HCT116 (cell line): ENCODE measurements around the gene HSPA12B. TPM values are rescaled to one million over a fixed set of nuclear protein-coding genes. Genes with fewer than 3 reads are reported as not detected.

Experiments used
- ATAC-seq: fragments of 200-7000 bp; cut with Tn5 transposase; 2 replicates; pipeline ENCODE4 v1.9.1; 2020; ENCODE audit warnings: mild to moderate bottlenecking, moderate library complexity
- BruUV-seq: library from RNA; stranded (reverse); fragments of 400-500 nt; replicated peaks from 2 replicates; lab custom pipeline; 2021; lab: Mats Ljungman, UMichigan
- CTCF ChIA-PET: fragments of 300-600 bp; sonication (Branson Sonifier 250); formaldehyde crosslinking; loops from one replicate; lab custom pipeline; 2021; ENCODE audit warnings: antibody characterized with exemption; lab: Charles Lee
- POLR2A ChIA-PET: fragments of 300-600, 350-600 bp; sonication (Branson Sonifier 250); formaldehyde crosslinking; loops from one replicate; lab custom pipeline; 2021; ENCODE audit warnings: antibody characterized with exemption; lab: Charles Lee
- RAD21 ChIA-PET, 2 experiments: fragments of 300-600 bp; sonication (Branson Sonifier 250); formaldehyde crosslinking; loops; one replicate each; lab custom pipeline; 2023; ENCODE audit warnings: low total read pairs in 2 of 2; ENCODE audit not compliant: uncharacterized antibody in 2 of 2, unreplicated experiment in 2 of 2, low non-redundant PET in 1 of 2; lab: Charles Lee
- DNase-seq: peaks from one replicate; pipeline ENCODE4 v3.0.0-alpha.2; 2010; ENCODE audit warnings: low read depth, low spot score
- H2AFZ ChIP-seq: fragments of 200-600 bp; shearing (Covaris generic), sonication (generic); 2 replicates; pipeline ENCODE4 v1.6.1; 2017; ENCODE audit warnings: low read depth, mixed run types, mixed read lengths, antibody characterized with exemption, low read length; ENCODE audit not compliant: poor library complexity, severe bottlenecking
- H3K27ac ChIP-seq: 2 replicates; pipeline ENCODE4 v1.5.1; 2012; ENCODE audit warnings: low read depth, low read length
- H3K27me3 ChIP-seq: fragments of 200-600 bp; sonication (generic); 2 replicates; pipeline ENCODE4 v1.6.1; 2016; ENCODE audit warnings: mixed run types, low read length, mixed read lengths; ENCODE audit not compliant: insufficient read depth
- H3K36me3 ChIP-seq, 2 experiments: fragments of 200-500 bp in 1 of 2; fragments of 200-600 bp in 1 of 2; sonication (Bioruptor generic) in 1 of 2; sonication (generic) in 1 of 2; 2 replicates each; pipeline versions ENCODE4 v1.5.1 to v1.6.1; 2014 to 2016; ENCODE audit warnings: low read length in 2 of 2, inconsistent platforms in 1 of 2, mixed read lengths in 1 of 2, mixed run types in 1 of 2; ENCODE audit not compliant: insufficient read depth in 2 of 2, control insufficient read depth in 1 of 2
- H3K4me1 ChIP-seq, 2 experiments: fragments of 200-600 bp in 1 of 2; sonication (generic) in 1 of 2; 2 replicates each; pipeline versions ENCODE4 v1.5.1 to v1.6.1; 2012 to 2017; ENCODE audit warnings: low read length in 2 of 2, inconsistent platforms in 1 of 2, mild to moderate bottlenecking in 1 of 2, mixed read lengths in 1 of 2, mixed run types in 1 of 2, moderate library complexity in 1 of 2; ENCODE audit not compliant: insufficient read depth in 2 of 2, control insufficient read depth in 1 of 2
- H3K4me2 ChIP-seq: fragments of 200-600 bp; sonication (generic); 2 replicates; pipeline ENCODE4 v1.6.1; 2017; ENCODE audit warnings: mixed run types, low read length, mixed read lengths
- H3K4me3 ChIP-seq, 2 experiments: fragments of 200-600 bp in 1 of 2; sonication (generic) in 1 of 2; replicated peaks in 1 of 2; 2 replicates each; pipeline ENCODE4 v1.5.1; 2011 to 2016; ENCODE audit warnings: low read length in 2 of 2, control low read depth in 1 of 2, low read depth in 1 of 2, mild to moderate bottlenecking in 1 of 2, mixed read lengths in 1 of 2, mixed run types in 1 of 2
- H3K79me2 ChIP-seq: fragments of 200-600 bp; sonication (generic); 2 replicates; pipeline ENCODE4 v1.6.1; 2017; ENCODE audit warnings: mild to moderate bottlenecking, mixed run types, low read length, moderate library complexity, mixed read lengths; ENCODE audit not compliant: insufficient read depth
- H3K9ac ChIP-seq: fragments of 200-600 bp; sonication (generic); 2 replicates; pipeline ENCODE4 v1.6.1; 2016; ENCODE audit warnings: low read length, mixed read lengths
- H3K9me2 ChIP-seq: fragments of 200-600 bp; sonication (generic), shearing (Covaris generic); 2 replicates; pipeline ENCODE4 v1.6.1; 2017; ENCODE audit warnings: mixed run types, mild to moderate bottlenecking, moderate library complexity; ENCODE audit not compliant: insufficient read depth
- H3K9me3 ChIP-seq, 2 experiments: fragments of 200-500 bp in 1 of 2; fragments of 200-600 bp in 1 of 2; sonication (Bioruptor generic) in 1 of 2; sonication (generic) in 1 of 2; 2 replicates each; pipeline ENCODE4 v1.6.1; 2014 to 2017; ENCODE audit warnings: low read length in 2 of 2, mixed read lengths in 2 of 2, inconsistent platforms in 1 of 2, low read depth in 1 of 2, mild to moderate bottlenecking in 1 of 2, mixed run types in 1 of 2, moderate library complexity in 1 of 2; ENCODE audit not compliant: control insufficient read depth in 1 of 2, insufficient read depth in 1 of 2
- H4K20me1 ChIP-seq: fragments of 200-600 bp; sonication (generic), shearing (Covaris generic); 2 replicates; pipeline ENCODE4 v1.6.1; 2017; ENCODE audit warnings: mixed run types, mild to moderate bottlenecking, moderate library complexity; ENCODE audit not compliant: insufficient read depth
- CBX3 ChIP-seq: IDR thresholded peaks from 2 replicates; pipeline ENCODE4 v1.6.1; 2012; ENCODE audit warnings: low read depth
- CEBPB ChIP-seq: IDR thresholded peaks from 2 replicates; pipeline ENCODE4 v1.6.1; 2012; ENCODE audit warnings: low read depth
- EGR1 ChIP-seq: IDR thresholded peaks from 2 replicates; pipeline ENCODE4 v1.6.1; 2012; ENCODE audit warnings: low read depth
- EZH2 ChIP-seq: fragments of 200-600 bp; sonication (generic); IDR thresholded peaks from 2 replicates; pipeline ENCODE4 v1.6.1; 2017; ENCODE audit warnings: antibody characterized with exemption, mixed run types
- EZH2phosphoT487 ChIP-seq: fragments of 200-600 bp; IDR thresholded peaks from 2 replicates; pipeline ENCODE4 v1.6.1; 2018; ENCODE audit warnings: antibody characterized with exemption, borderline replicate concordance
- JUND ChIP-seq: IDR thresholded peaks from 2 replicates; pipeline ENCODE4 v1.6.1; 2012
- YY1 ChIP-seq: IDR thresholded peaks from 2 replicates; pipeline ENCODE4 v1.6.1; 2011; ENCODE audit warnings: low read length, low read depth, moderate library complexity, mild to moderate bottlenecking; ENCODE audit not compliant: insufficient replicate concordance; ENCODE audit errors: extremely low read depth
- ZNF274 ChIP-seq: fragments of 200-500 bp; sonication (Bioruptor generic); IDR thresholded peaks from 2 replicates; pipeline ENCODE4 v1.6.1; 2014; ENCODE audit warnings: mild to moderate bottlenecking, low read depth, low read length, inconsistent platforms
- intact Hi-C: fragments of 100-400 bp; cut with micrococcal nuclease; formaldehyde crosslinking; loops from 2 replicates; pipeline ENCODE4 v1.10.0; 2022
- total RNA-seq: library from RNA; stranded (reverse); gene quantifications from one replicate; pipeline ENCODE4 v1.2.1, GENCODE V29; 2021; ENCODE audit not compliant: unreplicated experiment
- TF ChIP-seq, protein P1 (sequence below): IDR thresholded peaks from 2 replicates; pipeline ENCODE4 v1.6.1; 2011; ENCODE audit warnings: mild to moderate bottlenecking, low read length, moderate library complexity; ENCODE audit not compliant: insufficient replicate concordance; ENCODE audit errors: extremely low read depth
- TF ChIP-seq, protein P2 (sequence below): IDR thresholded peaks from 2 replicates; pipeline ENCODE4 v1.6.1; 2012; ENCODE audit warnings: low read depth

HSPA12B gene
- total RNA-seq, 1 experiment from 2014 or later = not detected

DNA sequence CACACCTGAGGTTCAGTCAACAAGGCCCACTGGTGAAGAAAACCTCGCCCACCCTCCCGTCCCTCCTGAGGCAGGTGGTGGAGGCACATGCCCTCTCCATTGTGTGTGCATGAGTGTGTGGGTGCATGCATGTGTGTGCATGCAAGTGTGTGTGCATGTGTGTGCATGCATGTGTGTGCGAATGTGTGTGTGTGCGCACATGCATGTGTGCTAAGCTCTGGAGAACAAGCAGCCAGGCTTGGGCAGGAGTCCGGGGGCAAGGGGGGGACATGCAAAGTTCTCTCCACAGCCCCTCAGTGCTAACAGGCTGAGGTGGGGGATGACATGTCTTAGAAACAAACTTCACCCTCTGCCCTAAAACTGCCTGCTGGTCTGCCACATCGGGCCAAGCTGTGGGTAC lies 3.1 kb upstream of the HSPA12B start:
- H3K9ac ChIP-seq = no peak overlapping the region
- no peak overlapping the region for H2AFZ ChIP-seq
- intact Hi-C loops = no loop called here
- no peaks in the 10 kb centered on the region for H4K20me1 ChIP-seq
- no peaks in the 10 kb centered on the region for H3K9me2 ChIP-seq
- ChIA-PET RAD21 (no interaction called here), CTCF (interaction anchor here (0.6 to 2.2 kb wide), 5 partner anchors 8 to 23 kb away, joined by 3 to 5 read pairs (median 3); partner anchors contain the start of gene SIGLEC1)
- DNase-seq (no peak), ATAC-seq (no peak)
- no peaks in the 10 kb centered on the region for H3K36me3 ChIP-seq
- H3K9me3 ChIP-seq = no peaks in the 10 kb centered on the region
- BruUV-seq = no TSS peak
- 0 out of 2 replicates have a peak, but pooled peaks cover 8% of the 10 kb centered on the region for H3K27me3 ChIP-seq
- no peak overlapping the region for H3K4me3 ChIP-seq
- TF ChIP-seq CBX3 (no peak), EZH2 (no peak), CEBPB (no peak), JUND (no peak), EZH2phosphoT487 (no peak), ZNF274 (no peak), EGR1 (no peak), YY1 (no peak)
- TF ChIP-seq, protein P1, sequence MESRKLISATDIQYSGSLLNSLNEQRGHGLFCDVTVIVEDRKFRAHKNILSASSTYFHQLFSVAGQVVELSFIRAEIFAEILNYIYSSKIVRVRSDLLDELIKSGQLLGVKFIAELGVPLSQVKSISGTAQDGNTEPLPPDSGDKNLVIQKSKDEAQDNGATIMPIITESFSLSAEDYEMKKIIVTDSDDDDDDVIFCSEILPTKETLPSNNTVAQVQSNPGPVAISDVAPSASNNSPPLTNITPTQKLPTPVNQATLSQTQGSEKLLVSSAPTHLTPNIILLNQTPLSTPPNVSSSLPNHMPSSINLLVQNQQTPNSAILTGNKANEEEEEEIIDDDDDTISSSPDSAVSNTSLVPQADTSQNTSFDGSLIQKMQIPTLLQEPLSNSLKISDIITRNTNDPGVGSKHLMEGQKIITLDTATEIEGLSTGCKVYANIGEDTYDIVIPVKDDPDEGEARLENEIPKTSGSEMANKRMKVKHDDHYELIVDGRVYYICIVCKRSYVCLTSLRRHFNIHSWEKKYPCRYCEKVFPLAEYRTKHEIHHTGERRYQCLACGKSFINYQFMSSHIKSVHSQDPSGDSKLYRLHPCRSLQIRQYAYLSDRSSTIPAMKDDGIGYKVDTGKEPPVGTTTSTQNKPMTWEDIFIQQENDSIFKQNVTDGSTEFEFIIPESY = no peak
- TF ChIP-seq, protein P2, sequence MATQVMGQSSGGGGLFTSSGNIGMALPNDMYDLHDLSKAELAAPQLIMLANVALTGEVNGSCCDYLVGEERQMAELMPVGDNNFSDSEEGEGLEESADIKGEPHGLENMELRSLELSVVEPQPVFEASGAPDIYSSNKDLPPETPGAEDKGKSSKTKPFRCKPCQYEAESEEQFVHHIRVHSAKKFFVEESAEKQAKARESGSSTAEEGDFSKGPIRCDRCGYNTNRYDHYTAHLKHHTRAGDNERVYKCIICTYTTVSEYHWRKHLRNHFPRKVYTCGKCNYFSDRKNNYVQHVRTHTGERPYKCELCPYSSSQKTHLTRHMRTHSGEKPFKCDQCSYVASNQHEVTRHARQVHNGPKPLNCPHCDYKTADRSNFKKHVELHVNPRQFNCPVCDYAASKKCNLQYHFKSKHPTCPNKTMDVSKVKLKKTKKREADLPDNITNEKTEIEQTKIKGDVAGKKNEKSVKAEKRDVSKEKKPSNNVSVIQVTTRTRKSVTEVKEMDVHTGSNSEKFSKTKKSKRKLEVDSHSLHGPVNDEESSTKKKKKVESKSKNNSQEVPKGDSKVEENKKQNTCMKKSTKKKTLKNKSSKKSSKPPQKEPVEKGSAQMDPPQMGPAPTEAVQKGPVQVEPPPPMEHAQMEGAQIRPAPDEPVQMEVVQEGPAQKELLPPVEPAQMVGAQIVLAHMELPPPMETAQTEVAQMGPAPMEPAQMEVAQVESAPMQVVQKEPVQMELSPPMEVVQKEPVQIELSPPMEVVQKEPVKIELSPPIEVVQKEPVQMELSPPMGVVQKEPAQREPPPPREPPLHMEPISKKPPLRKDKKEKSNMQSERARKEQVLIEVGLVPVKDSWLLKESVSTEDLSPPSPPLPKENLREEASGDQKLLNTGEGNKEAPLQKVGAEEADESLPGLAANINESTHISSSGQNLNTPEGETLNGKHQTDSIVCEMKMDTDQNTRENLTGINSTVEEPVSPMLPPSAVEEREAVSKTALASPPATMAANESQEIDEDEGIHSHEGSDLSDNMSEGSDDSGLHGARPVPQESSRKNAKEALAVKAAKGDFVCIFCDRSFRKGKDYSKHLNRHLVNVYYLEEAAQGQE = no peak
- TF ChIP-seq, all 23 proteins: peak for 0
- no peaks in the 10 kb centered on the region for H3K79me2 ChIP-seq
- no peak overlapping the region for H3K4me2 ChIP-seq
- no peak overlapping the region for H3K27ac ChIP-seq
- peaks cover 7 to 30% of the 10 kb centered on the region in 2 experiments for H3K4me1 ChIP-seq
- POLR2A ChIA-PET = no interaction called here
